Endothelial cell of umbilical vein (primary cell): ENCODE data around the gene TBC1D9. TPM values are rescaled to one million over a fixed set of nuclear protein-coding genes. Genes with fewer than 3 reads are reported as not detected.

ENCODE experiments used
- BruUV-seq: library from RNA; stranded (reverse); fragments of 400-500 nt; replicated peaks from 2 replicates; lab custom pipeline; 2021; lab: Mats Ljungman, UMichigan
- CTCF ChIA-PET: fragments of 300-600, 350-600 bp; sonication (Branson Sonifier 250); formaldehyde crosslinking; loops from one replicate; lab custom pipeline; 2021; ENCODE audit warnings: antibody characterized with exemption, inconsistent platforms; lab: Charles Lee
- POLR2A ChIA-PET: fragments of 300-600, 350-600 bp; sonication (Branson Sonifier 250); formaldehyde crosslinking; loops from one replicate; lab custom pipeline; 2021; ENCODE audit warnings: antibody characterized with exemption, inconsistent platforms; lab: Charles Lee
- DNase-seq: peaks from one replicate; pipeline ENCODE4 v3.0.0-alpha.2; 2011; ENCODE audit warnings: low read depth, low spot score
- FAIRE-seq: peaks from 2 replicates; lab custom pipeline; 2011; peaks lifted over from hg19 to GRCh38; lab: Jason Lieb, UNC
- H2AFZ ChIP-seq: 2 replicates; pipeline ENCODE4 v1.6.0; 2012; ENCODE audit warnings: low read depth, low read length, control low read depth, inconsistent platforms
- H3K27ac ChIP-seq: 2 replicates; pipeline ENCODE4 v1.5.1; 2011; ENCODE audit warnings: low read depth, mild to moderate bottlenecking, control low read depth, low read length, moderate library complexity; ENCODE audit not compliant: insufficient read depth
- H3K27me3 ChIP-seq, 2 experiments: 2 replicates each; pipeline versions ENCODE4 v1.6.0 to v1.6.1; 2011; ENCODE audit warnings: low read length in 2 of 2, mixed read lengths in 1 of 2; ENCODE audit not compliant: control insufficient read depth in 2 of 2, insufficient read depth in 2 of 2
- H3K36me3 ChIP-seq, 2 experiments: 2 replicates in 1 of 2; 3 replicates in 1 of 2; pipeline ENCODE4 v1.5.1; 2011; ENCODE audit warnings: low read length in 2 of 2, mild to moderate bottlenecking in 1 of 2, moderate library complexity in 1 of 2; ENCODE audit not compliant: control insufficient read depth in 2 of 2, insufficient read depth in 2 of 2; ENCODE audit errors: extremely low read depth in 1 of 2
- H3K4me1 ChIP-seq: 3 replicates; pipeline ENCODE4 v1.5.1; 2011; ENCODE audit warnings: mild to moderate bottlenecking, low read length; ENCODE audit not compliant: control insufficient read depth, insufficient read depth; ENCODE audit errors: extremely low read depth
- H3K4me2 ChIP-seq: 2 replicates; pipeline ENCODE4 v1.6.1; 2011; ENCODE audit warnings: low read length, control low read depth, mixed read lengths; ENCODE audit not compliant: insufficient read depth
- H3K4me3 ChIP-seq, 3 experiments: fragments of 200-600 bp in 1 of 3; sonication (generic), shearing (Covaris generic) in 1 of 3; replicated peaks in 1 of 3; 2 replicates each; pipeline ENCODE4 v1.5.1; 2011 to 2016; ENCODE audit warnings: control low read depth in 3 of 3, low read length in 3 of 3, mild to moderate bottlenecking in 2 of 3, inconsistent platforms in 1 of 3, low read depth in 1 of 3, moderate library complexity in 1 of 3; ENCODE audit not compliant: insufficient read depth in 1 of 3
- H3K79me2 ChIP-seq: 2 replicates; pipeline ENCODE4 v1.6.0; 2012; ENCODE audit warnings: low read length, inconsistent platforms; ENCODE audit not compliant: control insufficient read depth, insufficient read depth
- H3K9ac ChIP-seq: replicated peaks from 2 replicates; pipeline ENCODE3; 2011; ENCODE audit warnings: low read length, control low read depth; ENCODE audit not compliant: insufficient read depth; ENCODE audit errors: extremely low read depth
- H3K9me1 ChIP-seq: replicated peaks from 3 replicates; pipeline ENCODE4 v1.6.0; 2011; ENCODE audit warnings: mild to moderate bottlenecking, low read length; ENCODE audit not compliant: control insufficient read depth, insufficient read depth; ENCODE audit errors: extremely low read depth
- H3K9me3 ChIP-seq: replicated peaks from 2 replicates; pipeline ENCODE4 v1.5.1; 2012; ENCODE audit warnings: low read length, inconsistent platforms; ENCODE audit not compliant: control insufficient read depth, insufficient read depth
- H4K20me1 ChIP-seq: replicated peaks from 2 replicates; pipeline ENCODE3; 2011; ENCODE audit warnings: mild to moderate bottlenecking, low read length; ENCODE audit not compliant: control insufficient read depth, insufficient read depth; ENCODE audit errors: extremely low read depth
- EZH2 ChIP-seq: IDR thresholded peaks from 2 replicates; pipeline ENCODE4 v1.6.1; 2012; ENCODE audit warnings: borderline replicate concordance, low read depth, mild to moderate bottlenecking, moderate library complexity, low read length, inconsistent platforms; ENCODE audit not compliant: severe bottlenecking
- FOS ChIP-seq: IDR thresholded peaks from 2 replicates; pipeline ENCODE4 v1.6.1; 2011; ENCODE audit warnings: mild to moderate bottlenecking, low read length, moderate library complexity, borderline replicate concordance; ENCODE audit not compliant: insufficient read depth
- GATA2 ChIP-seq: IDR thresholded peaks from 2 replicates; pipeline ENCODE4 v1.7.0; 2011; ENCODE audit warnings: low read depth, mild to moderate bottlenecking, moderate library complexity, mixed read lengths, low read length; ENCODE audit not compliant: insufficient read length, insufficient read depth
- JUN ChIP-seq: IDR thresholded peaks from 2 replicates; pipeline ENCODE4 v1.6.1; 2011; ENCODE audit warnings: borderline replicate concordance, low read depth; ENCODE audit not compliant: insufficient read length, insufficient read depth
- MAX ChIP-seq: IDR thresholded peaks from 2 replicates; pipeline ENCODE4 v1.6.1; 2011; ENCODE audit not compliant: insufficient read depth, insufficient read length
- MYC ChIP-seq: IDR thresholded peaks from one replicate; pipeline ENCODE4 v1.6.1; 2011; ENCODE audit warnings: mild to moderate bottlenecking, low read depth, low read length
- POLR2A ChIP-seq: IDR thresholded peaks from 2 replicates; pipeline ENCODE4 v1.6.1; 2012; ENCODE audit warnings: low read depth, mild to moderate bottlenecking, control low read depth, low read length
- POLR2AphosphoS5 ChIP-seq: IDR thresholded peaks from 2 replicates; pipeline ENCODE4 v1.6.1; 2012; ENCODE audit warnings: low read depth, mild to moderate bottlenecking, control low read depth, low read length, moderate library complexity; ENCODE audit not compliant: insufficient read depth
- dilution Hi-C: fragments of 300-500 bp; cut with MboI; formaldehyde crosslinking; loops from one replicate; pipeline ENCODE4 v1.15.0; 2019; ENCODE audit warnings: low sequenced_read_pairs; ENCODE audit not compliant: extremely low pct_ligation_motif_present
- intact Hi-C: fragments of 100-400 bp; cut with micrococcal nuclease; formaldehyde crosslinking; loops from one replicate; pipeline ENCODE4 v1.10.0; 2022
- polyA plus RNA-seq, 4 experiments: library from polyadenylated mRNA; depleted of rRNA in 3 of 4; stranded (reverse) in 3 of 4; unstranded in 1 of 4; fragments of >200 nt; gene quantifications; 2 replicates each; pipeline versions ENCODE4 v1.2.1 to v1.2.3, GENCODE V29; 2011 to 2012; ENCODE audit warnings: missing spikeins in 1 of 4
- total RNA-seq: library from RNA; stranded (reverse); gene quantifications from 2 replicates; pipeline ENCODE4 v1.2.3, GENCODE V29; 2021
- TF ChIP-seq, protein P1 (sequence below), 2 donors: IDR thresholded peaks; 1 replicate in 1 of 2; 2 replicates in 1 of 2; pipeline ENCODE4 v1.5.1; 2011; ENCODE audit warnings: low read length in 2 of 2, mild to moderate bottlenecking in 2 of 2, moderate library complexity in 2 of 2, control low read depth in 1 of 2, inconsistent platforms in 1 of 2, low read depth in 1 of 2; ENCODE audit not compliant: insufficient read depth in 1 of 2; ENCODE audit errors: extremely low read depth in 1 of 2

Gene TBC1D9
- total and polyA plus RNA-seq, 2 donors (not counting 3 experiments of a cell fraction or from before 2014, with no cell fraction given) = 21.7 to 45.3 TPM

DNA sequence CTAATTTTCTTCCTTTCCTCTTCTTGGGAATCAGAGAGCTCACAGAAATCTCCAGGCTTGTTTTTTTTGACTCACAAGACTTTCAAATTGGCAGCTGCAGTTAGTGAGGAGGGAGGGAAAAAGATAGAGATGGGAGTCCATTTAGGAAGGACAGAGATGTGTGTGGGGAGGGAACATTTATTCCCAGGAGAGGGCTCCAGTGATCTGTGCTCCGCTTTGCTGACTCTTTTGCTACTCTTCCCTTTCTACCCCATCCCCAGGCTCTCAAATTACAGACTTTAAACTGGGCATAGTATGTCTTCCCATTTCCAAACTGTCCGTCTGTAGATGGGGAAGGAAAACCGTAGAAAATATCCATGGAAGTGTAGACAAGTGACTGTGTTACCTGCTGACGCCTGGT, 148.3 kb downstream of the TBC1D9 start:
- Histone ChIP-seq H3K79me2 (no peaks in the 10 kb centered on the region), H3K4me2 (no peak overlapping the region), H3K4me1 (peaks cover 3% of the 10 kb centered on the region), H3K4me3 (no peak overlapping the region), H3K27ac (no peak overlapping the region), H3K9ac (no peak overlapping the region), H3K27me3 (peaks cover 3 to 8% of the 10 kb centered on the region in 2 experiments), H3K36me3 (no peaks in the 10 kb centered on the region), H4K20me1 (no peaks in the 10 kb centered on the region), H3K9me1 (no peaks in the 10 kb centered on the region), H3K9me3 (no peaks in the 10 kb centered on the region), H2AFZ (no peak overlapping the region)
- intact Hi-C loops = no loop called here
- POLR2A ChIA-PET = no interaction called here
- no peak for DNase-seq
- CTCF ChIA-PET = interaction anchor here (2.8 to 5.4 kb wide), 3 partner anchors 10 to 247 kb away, joined by 22 to 116 read pairs (median 25); no protein-coding TSS in a partner anchor
- no TSS peak for BruUV-seq
- no peak for FAIRE-seq
- TF ChIP-seq MAX (no peak), MYC (no peak), GATA2 (no peak), JUN (no peak), POLR2AphosphoS5 (no peak), FOS (no peak), POLR2A (no peak), EZH2 (no peak)
- TF ChIP-seq, protein P1, sequence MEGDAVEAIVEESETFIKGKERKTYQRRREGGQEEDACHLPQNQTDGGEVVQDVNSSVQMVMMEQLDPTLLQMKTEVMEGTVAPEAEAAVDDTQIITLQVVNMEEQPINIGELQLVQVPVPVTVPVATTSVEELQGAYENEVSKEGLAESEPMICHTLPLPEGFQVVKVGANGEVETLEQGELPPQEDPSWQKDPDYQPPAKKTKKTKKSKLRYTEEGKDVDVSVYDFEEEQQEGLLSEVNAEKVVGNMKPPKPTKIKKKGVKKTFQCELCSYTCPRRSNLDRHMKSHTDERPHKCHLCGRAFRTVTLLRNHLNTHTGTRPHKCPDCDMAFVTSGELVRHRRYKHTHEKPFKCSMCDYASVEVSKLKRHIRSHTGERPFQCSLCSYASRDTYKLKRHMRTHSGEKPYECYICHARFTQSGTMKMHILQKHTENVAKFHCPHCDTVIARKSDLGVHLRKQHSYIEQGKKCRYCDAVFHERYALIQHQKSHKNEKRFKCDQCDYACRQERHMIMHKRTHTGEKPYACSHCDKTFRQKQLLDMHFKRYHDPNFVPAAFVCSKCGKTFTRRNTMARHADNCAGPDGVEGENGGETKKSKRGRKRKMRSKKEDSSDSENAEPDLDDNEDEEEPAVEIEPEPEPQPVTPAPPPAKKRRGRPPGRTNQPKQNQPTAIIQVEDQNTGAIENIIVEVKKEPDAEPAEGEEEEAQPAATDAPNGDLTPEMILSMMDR (IDR thresholded peaks at IDR 0.05; ENCODE audit: extremely low read depth in 1 of 2, insufficient read depth in 1 of 2, low read depth in 1 of 2, low read length in 2 of 2) = no peak
- dilution Hi-C loops = no loop called here
